Midbrain (tissue), 1 donor: ENCODE measurements around the gene OCIAD2.
"Not testable (repeated sequence)": the region's sequence is repeated elsewhere in the genome, so short reads cannot be mapped to it uniquely, and the experiment has no call there.

Source experiments
- DNase-seq: peaks from one replicate; lab custom pipeline; 2025; lab: John Stamatoyannopoulos, UW

Gene OCIAD2

DNA sequence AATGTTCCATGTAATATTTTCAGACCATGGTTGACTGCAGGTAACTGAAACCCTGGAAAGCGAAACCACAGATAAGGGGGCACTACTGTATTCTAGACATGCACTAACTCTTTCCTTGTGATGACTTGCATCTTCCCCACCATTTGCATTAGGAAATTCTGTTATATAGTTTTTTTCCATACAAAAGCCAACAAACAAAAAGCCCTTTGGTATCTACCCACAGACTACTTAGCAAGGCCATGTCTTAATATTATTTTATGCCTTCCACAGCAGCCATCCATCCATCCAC is 52.2 kb downstream of the OCIAD2 start:
- DNase-seq, result no peak

DNA sequence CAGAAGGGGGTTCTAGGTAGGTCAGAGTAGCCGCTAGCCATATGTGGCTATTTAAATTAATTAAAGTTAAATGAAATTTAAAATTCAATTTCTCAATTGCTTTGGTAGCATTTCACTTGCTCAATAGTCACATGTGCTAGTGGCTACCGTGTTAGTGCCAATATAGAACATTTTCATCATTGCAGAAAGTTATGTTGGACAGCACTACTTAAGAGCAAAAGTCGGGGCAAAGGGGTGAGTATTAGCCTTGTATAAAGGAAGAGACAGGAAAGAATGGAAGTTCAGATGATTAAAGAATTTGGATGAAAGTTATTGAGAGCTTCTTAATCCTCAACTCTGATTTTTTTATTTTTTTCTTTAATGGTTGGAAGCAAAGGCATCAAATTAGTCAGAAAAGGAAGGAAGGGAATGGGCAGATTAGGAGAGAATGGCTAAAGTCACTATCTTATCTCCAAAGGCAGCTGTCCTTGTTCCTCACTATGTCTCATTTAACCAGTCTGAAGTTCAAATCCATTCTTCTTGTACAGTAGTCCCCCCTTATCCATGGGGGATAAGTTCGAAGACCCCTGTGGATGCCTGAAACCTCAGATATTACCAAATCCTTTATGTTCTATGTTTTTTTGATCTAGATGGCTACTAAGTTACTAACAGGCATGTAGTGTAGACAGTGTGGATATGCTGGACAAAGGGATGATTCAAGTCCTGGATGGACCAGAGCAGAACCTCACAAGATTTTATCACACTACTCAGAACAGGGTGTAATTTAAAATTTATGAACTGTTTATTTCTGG is 52.8 kb downstream of the OCIAD2 start:
- no peak for DNase-seq

DNA sequence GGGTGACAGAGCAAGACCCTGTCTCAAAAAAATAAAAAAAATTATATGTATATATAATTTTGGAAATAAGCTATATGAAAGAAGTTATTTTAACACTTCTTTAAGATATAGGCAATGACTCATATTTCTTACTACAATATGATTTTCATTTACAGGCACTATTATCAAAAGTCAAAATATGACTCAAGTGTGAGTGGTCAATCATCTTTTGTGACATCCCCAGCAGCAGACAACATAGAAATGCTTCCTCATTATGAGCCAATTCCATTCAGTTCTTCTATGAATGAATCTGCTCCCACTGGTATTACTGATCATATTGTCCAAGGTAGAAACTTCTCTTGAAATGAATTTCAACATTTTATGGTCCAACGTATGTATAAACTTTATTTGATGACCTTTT is 54.9 kb downstream of the OCIAD2 start:
- no peak for DNase-seq

DNA sequence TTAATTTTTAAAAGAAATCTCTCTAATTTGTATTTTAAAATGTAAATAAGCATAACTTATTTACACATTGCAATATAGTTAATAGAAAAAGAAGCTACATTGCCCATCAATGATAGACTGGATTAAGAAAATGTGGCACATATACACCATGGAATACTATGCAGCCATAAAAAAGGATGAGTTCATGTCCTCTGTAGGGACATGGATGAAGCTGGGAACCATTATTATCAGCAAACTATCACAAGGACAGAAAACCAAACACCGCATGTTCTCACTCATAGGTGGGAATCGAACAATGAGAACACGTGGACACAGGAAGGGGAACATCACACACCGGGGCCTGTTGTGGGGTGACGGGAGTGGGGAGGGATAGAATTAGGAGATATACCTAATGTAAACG is 57.8 kb downstream of the OCIAD2 start:
- not testable (repeated sequence) for DNase-seq

DNA sequence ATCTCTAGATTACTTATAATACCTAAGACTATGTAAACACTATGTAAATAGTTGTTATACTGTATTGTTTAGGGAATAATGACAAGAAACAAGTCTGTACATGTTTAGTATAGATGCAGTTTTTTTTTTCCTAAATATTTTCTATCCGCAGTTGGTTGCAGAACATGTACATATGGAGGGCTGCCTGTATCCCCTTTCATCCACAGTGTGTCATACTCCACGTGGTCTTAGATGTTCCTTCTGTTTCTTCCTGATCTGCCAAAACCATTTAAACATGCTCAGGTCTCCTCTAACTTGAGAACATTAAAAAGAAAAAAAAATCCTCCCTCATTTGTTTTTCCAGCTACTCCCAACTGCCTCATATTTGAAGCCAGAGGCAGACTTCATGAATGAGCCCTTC is 61.7 kb downstream of the OCIAD2 start:
- no peak for DNase-seq

DNA sequence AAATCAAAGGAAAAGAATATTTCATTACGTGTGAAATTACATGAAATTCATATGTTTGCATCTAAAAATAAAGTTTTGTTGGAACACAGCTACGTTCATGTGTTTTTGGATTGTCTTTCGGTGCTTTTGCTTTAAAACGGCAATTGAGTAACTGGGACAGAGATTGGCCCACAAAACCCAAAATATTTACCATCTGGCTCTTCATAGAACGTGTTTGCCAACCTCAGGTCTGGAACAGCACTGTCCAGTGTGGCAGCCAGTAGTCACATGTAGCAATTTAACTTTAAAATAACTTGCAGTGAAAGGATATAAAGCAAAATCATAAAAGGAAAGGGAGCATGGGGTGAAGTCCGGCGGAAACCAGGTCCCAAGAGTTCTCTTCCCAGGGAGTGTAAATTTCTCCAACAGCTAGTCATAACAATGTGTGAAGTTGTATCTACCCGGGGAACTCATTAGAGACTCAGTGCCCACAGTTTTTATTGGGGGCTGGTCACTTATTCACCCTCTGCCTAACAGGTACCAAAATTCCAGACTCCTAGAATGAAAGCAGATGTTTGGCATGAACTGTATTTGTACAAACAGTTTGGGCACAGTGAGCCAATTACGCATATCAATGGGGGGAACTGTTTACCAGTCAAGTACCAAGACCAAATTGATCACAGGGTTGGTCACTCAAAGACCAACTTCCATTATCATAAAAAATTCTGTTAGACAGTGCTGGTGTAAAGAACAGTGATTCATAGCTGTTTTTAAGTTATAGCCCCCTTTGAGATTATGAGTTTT is 65.3 kb downstream of the OCIAD2 start:
- DNase-seq, result no peak

DNA sequence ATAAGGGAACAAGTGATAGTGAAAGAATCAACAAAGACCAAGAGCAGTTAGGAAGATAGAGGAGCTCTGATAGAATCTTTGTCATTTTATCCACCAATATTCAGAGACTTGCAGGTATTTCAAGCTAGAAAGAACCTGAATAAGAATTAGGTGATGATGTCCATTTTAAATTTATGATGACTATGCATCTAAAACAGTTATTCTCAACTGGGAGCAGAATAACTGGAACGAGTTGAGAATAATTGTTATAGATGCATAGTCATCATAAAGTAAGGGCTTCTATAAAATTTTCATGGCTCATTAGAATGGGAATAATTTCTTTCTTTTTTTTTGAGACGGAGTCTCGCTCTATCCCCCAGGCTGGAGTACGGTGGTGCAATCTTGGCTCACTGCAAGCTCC is 69.9 kb downstream of the OCIAD2 start:
- no peak for DNase-seq
